Measurements from ENCODE around the gene LRP4. TPM values are rescaled to one million over a fixed set of nuclear protein-coding genes. Genes with fewer than 3 reads are reported as not detected.

LRP4 gene
- total and polyA plus RNA-seq, 2 donors (not counting 3 experiments of a cell fraction or from before 2014, with no cell fraction given) = 0.86 to 2.0 TPM

DNA sequence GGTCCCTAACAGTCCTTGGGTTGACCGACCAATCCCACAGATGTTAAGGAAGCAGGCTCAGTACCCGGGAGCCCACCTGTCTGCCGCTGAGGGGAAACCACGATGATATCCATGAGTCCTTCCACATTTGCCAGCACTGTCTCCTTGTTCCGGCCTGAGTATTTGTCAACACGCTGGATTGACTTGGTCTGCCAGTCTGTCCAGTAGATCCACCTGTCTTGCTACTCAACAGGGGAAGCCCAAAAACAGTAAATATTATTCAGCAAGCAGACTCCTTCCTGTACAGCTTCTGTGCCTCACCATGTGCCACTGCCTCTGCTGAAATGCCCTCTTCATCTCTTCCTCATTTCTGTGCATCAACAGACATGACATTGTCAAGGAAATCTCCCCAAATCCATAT lies 49.4 kb downstream of the LRP4 start:
- Histone ChIP-seq H3K4me3 (replicated peaks in 1 of 3; ENCODE audit: insufficient read depth in 1 of 3, low read depth in 1 of 3, low read length in 3 of 3) (no peak overlapping the region), H3K27me3 (ENCODE audit: control insufficient read depth in 2 of 2, insufficient read depth in 2 of 2, low read length in 2 of 2) (no peaks in the 10 kb centered on the region), H3K36me3 (ENCODE audit: control insufficient read depth in 2 of 2, extremely low read depth in 1 of 2, insufficient read depth in 2 of 2, low read length in 2 of 2) (no peaks in the 10 kb centered on the region), H3K9me1 (replicated peaks; ENCODE audit: control insufficient read depth, extremely low read depth, insufficient read depth, low read length) (no peaks in the 10 kb centered on the region), H3K79me2 (ENCODE audit: control insufficient read depth, insufficient read depth, low read length) (no peaks in the 10 kb centered on the region), H4K20me1 (replicated peaks; ENCODE audit: control insufficient read depth, extremely low read depth, insufficient read depth, low read length) (no peaks in the 10 kb centered on the region), H3K4me1 (ENCODE audit: control insufficient read depth, extremely low read depth, insufficient read depth, low read length) (no peaks in the 10 kb centered on the region), H2AFZ (ENCODE audit: low read depth, low read length) (no peak overlapping the region), H3K27ac (ENCODE audit: insufficient read depth, low read depth, low read length) (no peak overlapping the region), H3K4me2 (ENCODE audit: insufficient read depth, low read length) (no peak overlapping the region), H3K9me3 (replicated peaks; ENCODE audit: control insufficient read depth, insufficient read depth, low read length) (no peaks in the 10 kb centered on the region), H3K9ac (replicated peaks; ENCODE audit: extremely low read depth, insufficient read depth, low read length) (no peak overlapping the region)
- dilution Hi-C loops (cut with MboI; ENCODE audit: extremely low pct_ligation_motif_present, low sequenced_read_pairs) = no loop called here
- DNase-seq (ENCODE audit: low read depth, low spot score) (no peak), FAIRE-seq (no peak)
- BruUV-seq (replicated peaks) = no TSS peak
- POLR2A ChIA-PET = no interaction called here
- TF ChIP-seq POLR2A (IDR thresholded peaks at IDR 0.05; ENCODE audit: low read depth, low read length) (no peak), FOS (IDR thresholded peaks at IDR 0.05; ENCODE audit: borderline replicate concordance, insufficient read depth, low read length) (no peak), JUN (IDR thresholded peaks at IDR 0.05; ENCODE audit: borderline replicate concordance, insufficient read depth, insufficient read length, low read depth) (no peak), MYC (IDR thresholded peaks at IDR 0.05; ENCODE audit: low read depth, low read length) (no peak), EZH2 (IDR thresholded peaks at IDR 0.05; ENCODE audit: borderline replicate concordance, low read depth, low read length, severe bottlenecking) (no peak), GATA2 (IDR thresholded peaks at IDR 0.05; ENCODE audit: insufficient read depth, insufficient read length, low read depth, low read length) (no peak), POLR2AphosphoS5 (IDR thresholded peaks at IDR 0.05; ENCODE audit: insufficient read depth, low read depth, low read length) (no peak)
- TF ChIP-seq, protein P1, sequence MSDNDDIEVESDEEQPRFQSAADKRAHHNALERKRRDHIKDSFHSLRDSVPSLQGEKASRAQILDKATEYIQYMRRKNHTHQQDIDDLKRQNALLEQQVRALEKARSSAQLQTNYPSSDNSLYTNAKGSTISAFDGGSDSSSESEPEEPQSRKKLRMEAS (IDR thresholded peaks at IDR 0.05; ENCODE audit: insufficient read depth, insufficient read length) = no peak
- TF ChIP-seq, protein P2, sequence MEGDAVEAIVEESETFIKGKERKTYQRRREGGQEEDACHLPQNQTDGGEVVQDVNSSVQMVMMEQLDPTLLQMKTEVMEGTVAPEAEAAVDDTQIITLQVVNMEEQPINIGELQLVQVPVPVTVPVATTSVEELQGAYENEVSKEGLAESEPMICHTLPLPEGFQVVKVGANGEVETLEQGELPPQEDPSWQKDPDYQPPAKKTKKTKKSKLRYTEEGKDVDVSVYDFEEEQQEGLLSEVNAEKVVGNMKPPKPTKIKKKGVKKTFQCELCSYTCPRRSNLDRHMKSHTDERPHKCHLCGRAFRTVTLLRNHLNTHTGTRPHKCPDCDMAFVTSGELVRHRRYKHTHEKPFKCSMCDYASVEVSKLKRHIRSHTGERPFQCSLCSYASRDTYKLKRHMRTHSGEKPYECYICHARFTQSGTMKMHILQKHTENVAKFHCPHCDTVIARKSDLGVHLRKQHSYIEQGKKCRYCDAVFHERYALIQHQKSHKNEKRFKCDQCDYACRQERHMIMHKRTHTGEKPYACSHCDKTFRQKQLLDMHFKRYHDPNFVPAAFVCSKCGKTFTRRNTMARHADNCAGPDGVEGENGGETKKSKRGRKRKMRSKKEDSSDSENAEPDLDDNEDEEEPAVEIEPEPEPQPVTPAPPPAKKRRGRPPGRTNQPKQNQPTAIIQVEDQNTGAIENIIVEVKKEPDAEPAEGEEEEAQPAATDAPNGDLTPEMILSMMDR (IDR thresholded peaks at IDR 0.05; ENCODE audit: extremely low read depth in 1 of 2, insufficient read depth in 1 of 2, low read depth in 1 of 2, low read length in 2 of 2) = no peak
- intact Hi-C loops (cut with micrococcal nuclease) = no loop called here
- CTCF ChIA-PET = no interaction called here
